Panc1 (cell line): ENCODE measurements around the gene TBKBP1. TPM values are rescaled to one million over a fixed set of nuclear protein-coding genes. Genes with fewer than 3 reads are reported as not detected.

Experiments
- ATAC-seq: fragments of 200-7000 bp; cut with Tn5 transposase; 2 replicates; pipeline ENCODE4 v1.9.1; 2020; ENCODE audit warnings: mild to moderate bottlenecking, moderate library complexity
- BruUV-seq: library from RNA; stranded (reverse); fragments of 400-500 nt; replicated peaks from 2 replicates; lab custom pipeline; 2021; lab: Mats Ljungman, UMichigan
- CTCF ChIA-PET: fragments of 300-600 bp; sonication (Branson Sonifier 250); formaldehyde crosslinking; loops from one replicate; lab custom pipeline; 2022; ENCODE audit warnings: antibody characterized with exemption; lab: Charles Lee
- POLR2A ChIA-PET: fragments of 300-600 bp; sonication (Branson Sonifier 250); formaldehyde crosslinking; loops from one replicate; lab custom pipeline; 2022; ENCODE audit warnings: antibody characterized with exemption; lab: Charles Lee
- DNase-seq: peaks from one replicate; pipeline ENCODE4 v3.0.0-alpha.2; 2010; ENCODE audit warnings: low read depth, low spot score
- H3K27ac ChIP-seq: 2 replicates; pipeline ENCODE4 v1.5.1; 2011; ENCODE audit warnings: mild to moderate bottlenecking, low read length, inconsistent platforms
- H3K27me3 ChIP-seq: fragments of 200-500 bp; sonication (Bioruptor generic); 2 replicates; pipeline ENCODE4 v1.6.0; 2014; ENCODE audit warnings: low read length, inconsistent platforms; ENCODE audit not compliant: control insufficient read depth, insufficient read depth
- H3K36me3 ChIP-seq: fragments of 200-500 bp; sonication (Bioruptor generic); 2 replicates; pipeline ENCODE4 v1.5.1; 2014; ENCODE audit warnings: inconsistent platforms, mild to moderate bottlenecking, low read length, moderate library complexity; ENCODE audit not compliant: control insufficient read depth, insufficient read depth
- H3K4me1 ChIP-seq: 2 replicates; pipeline ENCODE4 v1.5.1; 2011; ENCODE audit warnings: inconsistent platforms, mild to moderate bottlenecking, low read length, moderate library complexity; ENCODE audit not compliant: control insufficient read depth, insufficient read depth
- H3K4me3 ChIP-seq, 2 experiments: 2 replicates each; pipeline ENCODE4 v1.5.1; 2011 to 2012; ENCODE audit warnings: low read depth in 2 of 2, low read length in 2 of 2, mild to moderate bottlenecking in 2 of 2, inconsistent platforms in 1 of 2, moderate library complexity in 1 of 2
- H3K9me3 ChIP-seq: fragments of 200-500 bp; sonication (Bioruptor generic); 2 replicates; pipeline ENCODE4 v1.5.1; 2014; ENCODE audit warnings: low read depth, mild to moderate bottlenecking, inconsistent platforms, low read length, moderate library complexity; ENCODE audit not compliant: control insufficient read depth, insufficient read depth
- POLR2AphosphoS5 ChIP-seq: IDR thresholded peaks from 2 replicates; pipeline ENCODE4 v1.6.1; 2012; ENCODE audit warnings: mild to moderate bottlenecking, low read depth, low read length, moderate library complexity
- SIN3A ChIP-seq: IDR thresholded peaks from 2 replicates; pipeline ENCODE4 v1.6.1; 2012; ENCODE audit warnings: low read depth, mild to moderate bottlenecking, low read length, moderate library complexity, borderline replicate concordance; ENCODE audit not compliant: insufficient read depth
- TCF7L2 ChIP-seq: IDR thresholded peaks from 2 replicates; pipeline ENCODE4 v1.6.1; 2011; ENCODE audit warnings: mild to moderate bottlenecking, low read depth, low read length, inconsistent platforms
- in situ Hi-C: cut with HindIII; loops from 2 replicates; pipeline ENCODE4 v1.10.0; 2016; ENCODE audit warnings: low sequenced_read_pairs, low pct_unique_long_range_greater_than_20kb
- intact Hi-C: fragments of 100-400 bp; cut with micrococcal nuclease; formaldehyde crosslinking; loops from one replicate; pipeline ENCODE4 v1.10.0; 2022; ENCODE audit not compliant: unreplicated experiment
- total RNA-seq: library from RNA; stranded (reverse); gene quantifications from one replicate; pipeline ENCODE4 v1.2.1, GENCODE V29; 2021; ENCODE audit not compliant: unreplicated experiment
- TF ChIP-seq, protein P1 (sequence below): fragments of 450-650 bp; IDR thresholded peaks from 2 replicates; pipeline ENCODE4 v1.5.1; 2017; ENCODE audit warnings: mild to moderate bottlenecking
- TF ChIP-seq, protein P2 (sequence below), 2 experiments: IDR thresholded peaks; 2 replicates each; pipeline ENCODE4 v1.6.1; 2011 to 2012; ENCODE audit warnings: low read depth in 2 of 2, control low read depth in 1 of 2, low read length in 1 of 2, mild to moderate bottlenecking in 1 of 2, moderate library complexity in 1 of 2; ENCODE audit not compliant: insufficient read depth in 1 of 2

Gene TBKBP1
- total RNA-seq, 1 experiment from 2014 or later: 12.0 TPM

DNA sequence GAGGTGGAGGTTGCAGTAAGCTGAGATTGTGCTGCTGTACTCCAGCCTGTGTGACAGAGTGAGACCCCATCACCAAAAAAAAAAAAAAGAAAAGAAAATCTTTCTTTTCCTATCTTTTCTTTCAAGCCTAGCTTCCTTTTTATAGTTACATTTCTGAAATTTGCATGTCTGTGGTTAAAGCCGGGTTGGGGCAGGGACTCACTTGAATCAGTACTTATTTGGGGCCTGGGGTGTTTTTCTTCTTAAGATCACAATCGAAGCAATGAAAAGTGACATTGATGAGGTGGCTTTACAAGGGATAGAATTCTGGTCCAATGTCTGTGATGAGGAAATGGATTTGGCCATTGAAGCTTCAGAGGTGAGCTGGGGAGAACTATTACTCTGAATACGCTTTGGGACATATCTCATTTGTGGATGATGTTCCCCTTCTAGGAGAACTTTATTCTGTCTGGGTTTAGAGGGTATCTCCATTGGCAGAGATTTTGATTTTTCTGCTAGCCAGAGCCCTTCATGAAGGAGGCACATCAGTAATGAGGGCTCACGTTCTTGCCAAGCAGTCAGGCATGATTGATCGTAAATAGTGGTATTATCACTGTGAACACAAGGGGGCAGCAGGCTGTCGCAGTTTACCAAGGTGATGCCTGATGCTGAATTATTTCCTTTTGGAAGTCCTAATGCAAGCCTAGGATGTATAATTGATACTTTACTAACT is 29.9 kb upstream of the TBKBP1 start:
- ATAC-seq: peak; percentile 87
- CTCF ChIA-PET: interaction anchor here (0.6 to 1.0 kb wide), 3 partner anchors 9 to 1231 kb away, joined by 3 read pairs; no protein-coding TSS in a partner anchor

DNA sequence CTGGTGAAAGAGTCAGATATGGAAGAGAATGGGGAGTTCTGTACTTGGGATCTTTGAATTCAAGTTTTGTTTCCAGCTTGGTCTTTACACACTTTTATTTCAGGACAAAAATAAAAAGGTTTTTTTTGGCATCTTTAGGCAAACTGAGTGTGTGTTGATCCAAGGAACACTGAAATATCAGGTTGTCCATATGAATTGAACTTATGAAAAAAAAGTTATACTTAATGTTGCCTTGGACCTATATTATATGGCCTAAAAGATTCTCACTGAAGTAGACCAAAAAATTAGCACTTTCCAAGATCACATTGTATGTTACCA is 29.4 kb upstream of the TBKBP1 start:
- DNase-seq (no peak), ATAC-seq (no peak)
- H3K9me3 ChIP-seq: no peaks in the 10 kb centered on the region
- CTCF ChIA-PET: interaction anchor here (1.0 kb wide), 1 partner anchor 126 kb away, joined by 3 read pairs; no protein-coding TSS in a partner anchor
- H3K4me1 ChIP-seq: no peaks in the 10 kb centered on the region
- H3K27ac ChIP-seq: no peak overlapping the region
- TF ChIP-seq TCF7L2 (no peak), POLR2AphosphoS5 (no peak)
- TF ChIP-seq, protein P1, sequence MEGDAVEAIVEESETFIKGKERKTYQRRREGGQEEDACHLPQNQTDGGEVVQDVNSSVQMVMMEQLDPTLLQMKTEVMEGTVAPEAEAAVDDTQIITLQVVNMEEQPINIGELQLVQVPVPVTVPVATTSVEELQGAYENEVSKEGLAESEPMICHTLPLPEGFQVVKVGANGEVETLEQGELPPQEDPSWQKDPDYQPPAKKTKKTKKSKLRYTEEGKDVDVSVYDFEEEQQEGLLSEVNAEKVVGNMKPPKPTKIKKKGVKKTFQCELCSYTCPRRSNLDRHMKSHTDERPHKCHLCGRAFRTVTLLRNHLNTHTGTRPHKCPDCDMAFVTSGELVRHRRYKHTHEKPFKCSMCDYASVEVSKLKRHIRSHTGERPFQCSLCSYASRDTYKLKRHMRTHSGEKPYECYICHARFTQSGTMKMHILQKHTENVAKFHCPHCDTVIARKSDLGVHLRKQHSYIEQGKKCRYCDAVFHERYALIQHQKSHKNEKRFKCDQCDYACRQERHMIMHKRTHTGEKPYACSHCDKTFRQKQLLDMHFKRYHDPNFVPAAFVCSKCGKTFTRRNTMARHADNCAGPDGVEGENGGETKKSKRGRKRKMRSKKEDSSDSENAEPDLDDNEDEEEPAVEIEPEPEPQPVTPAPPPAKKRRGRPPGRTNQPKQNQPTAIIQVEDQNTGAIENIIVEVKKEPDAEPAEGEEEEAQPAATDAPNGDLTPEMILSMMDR: peak; percentile 70
- no TSS peak for BruUV-seq
- no peaks in the 10 kb centered on the region for H3K27me3 ChIP-seq
- in situ Hi-C loops (no loop called here), intact Hi-C loops (no loop called here)
- POLR2A ChIA-PET: no interaction called here
- H3K4me3 ChIP-seq: no peak overlapping the region
- H3K36me3 ChIP-seq: peaks cover 74% of the 10 kb centered on the region

More for the DNA sequence above, 29.9 kb upstream of the TBKBP1 start:
- in situ Hi-C loops (no loop called here), intact Hi-C loops (no loop called here)
- no peak overlapping the region for H3K27ac ChIP-seq
- H3K36me3 ChIP-seq: peaks cover 73% of the 10 kb centered on the region
- POLR2A ChIA-PET: no interaction called here
- peak; percentile 38 for DNase-seq
- no peaks in the 10 kb centered on the region for H3K4me1 ChIP-seq
- TF ChIP-seq, protein P1: peak; percentile 90
- TF ChIP-seq POLR2AphosphoS5: peak; percentile 42; the same call in 1 of the 2 replicates
- no peak for TF ChIP-seq TCF7L2
- no peaks in the 10 kb centered on the region for H3K27me3 ChIP-seq
- no peak overlapping the region for H3K4me3 ChIP-seq
- no peaks in the 10 kb centered on the region for H3K9me3 ChIP-seq
- no TSS peak for BruUV-seq

DNA sequence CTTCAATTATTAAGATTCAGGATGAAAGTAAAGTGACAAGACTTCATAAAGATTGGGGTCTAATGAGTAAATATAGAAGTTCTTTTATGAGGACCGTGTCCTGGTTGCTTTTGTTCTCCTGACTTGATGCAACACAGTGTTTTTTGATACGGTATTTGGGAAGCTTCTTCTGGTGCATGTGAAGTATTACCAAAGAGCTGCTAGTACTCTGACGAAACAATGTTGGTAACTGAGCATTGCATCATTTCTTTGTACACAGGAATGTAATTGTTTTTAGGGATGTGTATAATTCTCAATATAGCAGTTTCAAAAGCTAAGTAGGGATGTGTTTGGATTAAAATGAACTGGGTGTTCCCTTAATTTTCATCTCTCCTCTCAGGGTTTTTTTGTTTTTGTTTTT is 28.3 kb upstream of the TBKBP1 start:
- no peak overlapping the region for H3K4me3 ChIP-seq
- intact Hi-C loops: no loop called here
- H3K36me3 ChIP-seq: peaks cover 74% of the 10 kb centered on the region
- DNase-seq (no peak), ATAC-seq (no peak)
- ChIA-PET POLR2A (no interaction called here), CTCF (interaction anchor here (1.0 kb wide), 1 partner anchor 20 kb away, joined by 3 read pairs; no protein-coding TSS in a partner anchor)
- TF ChIP-seq POLR2AphosphoS5 (no peak), SIN3A (no peak), TCF7L2 (no peak)
- TF ChIP-seq, protein P2, sequence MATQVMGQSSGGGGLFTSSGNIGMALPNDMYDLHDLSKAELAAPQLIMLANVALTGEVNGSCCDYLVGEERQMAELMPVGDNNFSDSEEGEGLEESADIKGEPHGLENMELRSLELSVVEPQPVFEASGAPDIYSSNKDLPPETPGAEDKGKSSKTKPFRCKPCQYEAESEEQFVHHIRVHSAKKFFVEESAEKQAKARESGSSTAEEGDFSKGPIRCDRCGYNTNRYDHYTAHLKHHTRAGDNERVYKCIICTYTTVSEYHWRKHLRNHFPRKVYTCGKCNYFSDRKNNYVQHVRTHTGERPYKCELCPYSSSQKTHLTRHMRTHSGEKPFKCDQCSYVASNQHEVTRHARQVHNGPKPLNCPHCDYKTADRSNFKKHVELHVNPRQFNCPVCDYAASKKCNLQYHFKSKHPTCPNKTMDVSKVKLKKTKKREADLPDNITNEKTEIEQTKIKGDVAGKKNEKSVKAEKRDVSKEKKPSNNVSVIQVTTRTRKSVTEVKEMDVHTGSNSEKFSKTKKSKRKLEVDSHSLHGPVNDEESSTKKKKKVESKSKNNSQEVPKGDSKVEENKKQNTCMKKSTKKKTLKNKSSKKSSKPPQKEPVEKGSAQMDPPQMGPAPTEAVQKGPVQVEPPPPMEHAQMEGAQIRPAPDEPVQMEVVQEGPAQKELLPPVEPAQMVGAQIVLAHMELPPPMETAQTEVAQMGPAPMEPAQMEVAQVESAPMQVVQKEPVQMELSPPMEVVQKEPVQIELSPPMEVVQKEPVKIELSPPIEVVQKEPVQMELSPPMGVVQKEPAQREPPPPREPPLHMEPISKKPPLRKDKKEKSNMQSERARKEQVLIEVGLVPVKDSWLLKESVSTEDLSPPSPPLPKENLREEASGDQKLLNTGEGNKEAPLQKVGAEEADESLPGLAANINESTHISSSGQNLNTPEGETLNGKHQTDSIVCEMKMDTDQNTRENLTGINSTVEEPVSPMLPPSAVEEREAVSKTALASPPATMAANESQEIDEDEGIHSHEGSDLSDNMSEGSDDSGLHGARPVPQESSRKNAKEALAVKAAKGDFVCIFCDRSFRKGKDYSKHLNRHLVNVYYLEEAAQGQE (IDR thresholded peaks at IDR 0.05; ENCODE audit: insufficient read depth in 1 of 2, low read depth in 2 of 2, low read length in 1 of 2): no peak
- TF ChIP-seq, protein P1: no peak
- H3K4me1 ChIP-seq: no peaks in the 10 kb centered on the region
- in situ Hi-C loops: no loop called here
- no peaks in the 10 kb centered on the region for H3K27me3 ChIP-seq
- H3K27ac ChIP-seq: no peak overlapping the region; the same call in 1 of the 2 replicates
- no TSS peak for BruUV-seq
- H3K9me3 ChIP-seq: no peaks in the 10 kb centered on the region
